GM19239 (cell line): Measurements from ENCODE around the gene TBC1D5.
"Not testable (repeated sequence)": the region's sequence is repeated elsewhere in the genome, so short reads cannot be mapped to it uniquely, and the experiment has no call there.

Experiments used
- DNase-seq: peaks from one replicate; pipeline ENCODE4 v3.0.0; 2011; ENCODE audit warnings: low spot score; ENCODE audit not compliant: insufficient read length
- FAIRE-seq: peaks from 2 replicates; lab custom pipeline; 2011; peaks lifted over from hg19 to GRCh38; lab: Jason Lieb, UNC

Gene TBC1D5

GRCh38 chr3:17724948-17725347, 17.5 kb downstream of the TBC1D5 start:
- DNase-seq, result no peak
- no peak for FAIRE-seq

GRCh38 chr3:17724122-17724521, 18.3 kb downstream of the TBC1D5 start:
- no peak for FAIRE-seq
- no peak for DNase-seq

GRCh38 chr3:17717411-17717810, 25.0 kb downstream of the TBC1D5 start:
- no peak for FAIRE-seq

GRCh38 chr3:17714473-17714872, 28.0 kb downstream of the TBC1D5 start:
- FAIRE-seq, result no peak
- no peak for DNase-seq

More at GRCh38 chr3:17717411-17717810, 25.0 kb downstream of the TBC1D5 start:
- no peak for DNase-seq

- FAIRE-seq (no peak), DNase-seq (no peak)
Observed at GRCh38 chr3:17709236-17709810, 33.1 kb downstream of the TBC1D5 start.

GRCh38 chr3:17707813-17708543, 34.5 kb downstream of the TBC1D5 start:
- FAIRE-seq, result no peak
- DNase-seq, result no peak

GRCh38 chr3:17705991-17706390, 36.4 kb downstream of the TBC1D5 start:
- FAIRE-seq, DNase-seq: not testable (repeated sequence)

- FAIRE-seq, DNase-seq: not testable (repeated sequence)
Observed at GRCh38 chr3:17699815-17700214, 42.6 kb downstream of the TBC1D5 start.

- not testable (repeated sequence) for FAIRE-seq, DNase-seq
Observed at GRCh38 chr3:17695665-17696064, 46.8 kb downstream of the TBC1D5 start.

GRCh38 chr3:17693670-17693999, 48.8 kb downstream of the TBC1D5 start:
- FAIRE-seq, DNase-seq: not testable (repeated sequence)

- not testable (repeated sequence) for FAIRE-seq, DNase-seq
Observed at GRCh38 chr3:17692846-17693669, 49.4 kb downstream of the TBC1D5 start.

- DNase-seq (no peak), FAIRE-seq (peak; percentile 68)
Observed at GRCh38 chr3:17687566-17687965, 54.9 kb downstream of the TBC1D5 start.

- no peak for DNase-seq
- FAIRE-seq, result no peak
Observed at GRCh38 chr3:17686613-17687012, 55.8 kb downstream of the TBC1D5 start.

- FAIRE-seq, result no peak
Observed at GRCh38 chr3:17683542-17684207, 58.8 kb downstream of the TBC1D5 start.

GRCh38 chr3:17680530-17680929, 61.9 kb downstream of the TBC1D5 start:
- no peak for FAIRE-seq
- DNase-seq, result no peak

More at GRCh38 chr3:17683542-17684207, 58.8 kb downstream of the TBC1D5 start:
- DNase-seq, result no peak

- no peak for DNase-seq
- FAIRE-seq, result peak; percentile 26
Observed at GRCh38 chr3:17678116-17678741, 64.2 kb downstream of the TBC1D5 start.

GRCh38 chr3:17674082-17674686, 68.2 kb downstream of the TBC1D5 start:
- peak; percentile 57 for FAIRE-seq
- no peak for DNase-seq

GRCh38 chr3:17672506-17672905, 69.9 kb downstream of the TBC1D5 start:
- no peak for FAIRE-seq
- DNase-seq, result no peak

- FAIRE-seq, result no peak
Observed at GRCh38 chr3:17670749-17671148, 71.7 kb downstream of the TBC1D5 start.

GRCh38 chr3:17664923-17665322, 77.5 kb downstream of the TBC1D5 start:
- no peak for DNase-seq
- no peak for FAIRE-seq

More at GRCh38 chr3:17670749-17671148, 71.7 kb downstream of the TBC1D5 start:
- no peak for DNase-seq
